Transverse colon (tissue), 4 donors: Measurements from ENCODE around the gene STK4.

Source experiments
- CTCF ChIP-seq, 5 experiments: fragments of 200-600 bp in 3 of 5; fragments of 450-650 bp in 2 of 5; sonication (generic) in 3 of 5; IDR thresholded peaks; 1 replicate in 2 of 5; 2 replicates in 3 of 5; pipeline ENCODE4 v1.5.1; 2016 to 2017; ENCODE audit warnings: antibody characterized with exemption in 5 of 5, inconsistent platforms in 3 of 5, mild to moderate bottlenecking in 2 of 5, moderate library complexity in 1 of 5
- POLR2A ChIP-seq: fragments of 450-650 bp; IDR thresholded peaks from one replicate; pipeline ENCODE4 v1.6.1; 2016; ENCODE audit warnings: antibody characterized with exemption, mild to moderate bottlenecking, moderate library complexity
- POLR2AphosphoS5 ChIP-seq, 3 donors: sonication (generic); formaldehyde crosslinking; IDR thresholded peaks; one replicate each; pipeline ENCODE4 v1.6.1; 2016; ENCODE audit warnings: antibody characterized with exemption in 3 of 3

GRCh38 chr20:44918761-44919160 lies 47.6 kb upstream of the STK4 start:
- TF ChIP-seq CTCF (IDR thresholded peaks at IDR 0.05) (no peak), POLR2A (no peak), POLR2AphosphoS5 (IDR thresholded peaks at IDR 0.05) (no peak)
